Loucy (cell line): Measurements from ENCODE around the gene SCAF1.

ENCODE experiments used
- CTCF ChIP-seq: fragments of 200-600 bp; sonication (generic); conservative IDR thresholded peaks from 2 replicates; pipeline ENCODE4 v1.5.1; 2014; ENCODE audit warnings: mild to moderate bottlenecking, antibody characterized with exemption, low read length
- EZH2phosphoT487 ChIP-seq: fragments of 200-600 bp; IDR thresholded peaks from 2 replicates; pipeline ENCODE4 v1.6.1; 2018; ENCODE audit warnings: antibody characterized with exemption, mild to moderate bottlenecking, moderate library complexity, borderline replicate concordance

- TF ChIP-seq CTCF = no peak
- no peak for TF ChIP-seq EZH2phosphoT487
These were observed 49.5 kb downstream of the SCAF1 start for GRCh38 chr19:49691243-49692146.
